Psoas muscle (tissue), 8 donors: ENCODE data around the gene SPZ1. TPM values are rescaled to one million over a fixed set of nuclear protein-coding genes. Genes with fewer than 3 reads are reported as not detected.
"Not testable (repeated sequence)": the region's sequence is repeated elsewhere in the genome, so short reads cannot be mapped to it uniquely, and the experiment has no call there.

ENCODE experiments used
- ATAC-seq, 4 donors: fragments of 200-7000 bp; cut with Tn5 transposase; one replicate each; pipeline ENCODE4 v1.9.1; 2020; ENCODE audit warnings: moderate library complexity in 3 of 4, mild to moderate bottlenecking in 2 of 4
- DNase-seq, 2 donors: peaks; one replicate each; pipeline ENCODE4 v3.0.0-alpha.2; 2020
- H3K27ac ChIP-seq: fragments of 200-600 bp; one replicate; pipeline ENCODE4 v1.8.0; 2022
- H3K27me3 ChIP-seq, 3 donors: fragments of 200-600 bp in 1 of 3; one replicate each; pipeline versions ENCODE4 v1.6.1 to v1.8.0; 2013 to 2022; ENCODE audit warnings: low read length in 2 of 3, mild to moderate bottlenecking in 2 of 3, moderate library complexity in 1 of 3; ENCODE audit not compliant: insufficient read depth in 3 of 3
- H3K36me3 ChIP-seq, 2 donors: fragments of 200-600 bp in 1 of 2; one replicate each; pipeline versions ENCODE4 v1.6.1 to v1.8.0; 2013 to 2022; ENCODE audit warnings: low read depth in 1 of 2, mild to moderate bottlenecking in 1 of 2, moderate library complexity in 1 of 2; ENCODE audit not compliant: insufficient read depth in 1 of 2
- H3K4me1 ChIP-seq: fragments of 200-600 bp; one replicate; pipeline ENCODE4 v1.8.0; 2022
- H3K4me3 ChIP-seq: fragments of 200-600 bp; one replicate; pipeline ENCODE4 v1.8.0; 2022; ENCODE audit warnings: mild to moderate bottlenecking
- H3K9me3 ChIP-seq: fragments of 200-600 bp; one replicate; pipeline ENCODE4 v1.8.0; 2022
- WGBS, 3 donors: extraction: QIAGEN DNeasy Blood & Tissue Kit; methylation state at CpG; one replicate each; pipeline versions ENCODE4 v1.1.6 to v1.1.7; 2013; 5-methylcytosine and 5-hydroxymethylcytosine counted together
- intact Hi-C, 2 donors: fragments of 100-400 bp; cut with DNase I; formaldehyde crosslinking; loops; one replicate each; pipeline versions ENCODE4 v1.11.0 to v1.14.2; 2022
- long read RNA-seq, 2 donors: library from polyadenylated mRNA; unstranded; transcript quantifications; one replicate each; pipeline ENCODE4 v2.0.0, GENCODE V29; 2021
- polyA plus RNA-seq, 3 donors: library from polyadenylated mRNA; stranded (reverse); fragments of 200-250 nt; gene quantifications; one replicate each; pipeline ENCODE4 v1.2.3, GENCODE V29; 2013
- total RNA-seq, 4 donors: library from RNA; stranded (reverse); fragmentation: NEBNext Ultra II Directional in 2 of 4; extraction: Animal tissue kit (Norgen Biotek cat#: 25700) in 2 of 4; gene quantifications; one replicate each; pipeline versions ENCODE4 v1.2.1 to v1.2.4, GENCODE V29; 2021 to 2023
- TF ChIP-seq, protein P1 (sequence below): fragments of 200-600 bp; IDR thresholded peaks from one replicate; pipeline ENCODE4 v1.8.0; 2022; ENCODE audit warnings: antibody characterized with exemption
- donor health status: healthy with polysubstance abuse.
- donor health status: DM: no; HTN: no; CAD: no; lungs with moderate emphysema.
- donor health status: Bipolar disorder and iron deficiency.
- donor health status: healthy.
- donor health status: DM: yes; HTN: yes; CAD: no.
- donor health status: DM: no; HTN: no; CAD: no.
- donor health status: DM: no; HTN: no; CAD: no.
- donor health status: DM: yes; HTN: yes; CAD: no.

The SPZ1 gene, protein sequence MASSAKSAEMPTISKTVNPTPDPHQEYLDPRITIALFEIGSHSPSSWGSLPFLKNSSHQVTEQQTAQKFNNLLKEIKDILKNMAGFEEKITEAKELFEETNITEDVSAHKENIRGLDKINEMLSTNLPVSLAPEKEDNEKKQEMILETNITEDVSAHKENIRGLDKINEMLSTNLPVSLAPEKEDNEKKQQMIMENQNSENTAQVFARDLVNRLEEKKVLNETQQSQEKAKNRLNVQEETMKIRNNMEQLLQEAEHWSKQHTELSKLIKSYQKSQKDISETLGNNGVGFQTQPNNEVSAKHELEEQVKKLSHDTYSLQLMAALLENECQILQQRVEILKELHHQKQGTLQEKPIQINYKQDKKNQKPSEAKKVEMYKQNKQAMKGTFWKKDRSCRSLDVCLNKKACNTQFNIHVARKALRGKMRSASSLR
- not detected for total RNA-seq
- polyA plus RNA-seq, result not detected
- long read RNA-seq, donor 1, result 0 reads
- long read RNA-seq, donor 2, result 0 reads

DNA sequence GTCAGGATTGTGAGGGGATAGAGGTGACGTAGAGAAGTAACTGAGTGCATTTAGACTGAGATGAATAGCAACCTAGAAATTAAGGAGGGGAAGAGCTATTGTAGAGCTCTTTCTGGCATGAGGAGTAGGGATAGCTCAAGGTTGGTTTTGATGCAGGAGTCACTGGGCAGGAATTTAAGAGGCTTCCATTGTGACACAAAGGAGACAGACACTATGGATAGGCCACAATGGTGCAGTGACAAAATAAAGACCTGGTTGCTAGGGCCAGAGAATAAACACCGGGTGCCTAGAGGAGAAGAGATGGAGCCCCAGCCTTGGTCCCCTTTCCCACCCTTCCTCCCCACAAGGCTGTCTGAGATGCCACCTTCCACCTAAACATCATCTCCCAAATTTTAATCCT lies at the start of gene SPZ1:
TSS of gene SPZ1 (plus strand) at position 301 of the 400 bp plus-strand sequence. CDS start 214 bp downstream, outside the sequence.
- Histone ChIP-seq H3K4me1 (no peaks in the 10 kb centered on the region), H3K27me3 (no peaks in the 10 kb centered on the region), H3K36me3 (no peaks in the 10 kb centered on the region), H3K27ac (no peak within 1 kb of the TSS), H3K4me3 (no peak within 1 kb of the TSS), H3K9me3 (no peaks in the 10 kb centered on the region)
- WGBS, 3 donors, result 64 to 98% (median 90%) methylated on average over 2 of the region's 2 CpGs
- intact Hi-C loops, result no loop called here
- no peak for DNase-seq
- TF ChIP-seq, protein P1, sequence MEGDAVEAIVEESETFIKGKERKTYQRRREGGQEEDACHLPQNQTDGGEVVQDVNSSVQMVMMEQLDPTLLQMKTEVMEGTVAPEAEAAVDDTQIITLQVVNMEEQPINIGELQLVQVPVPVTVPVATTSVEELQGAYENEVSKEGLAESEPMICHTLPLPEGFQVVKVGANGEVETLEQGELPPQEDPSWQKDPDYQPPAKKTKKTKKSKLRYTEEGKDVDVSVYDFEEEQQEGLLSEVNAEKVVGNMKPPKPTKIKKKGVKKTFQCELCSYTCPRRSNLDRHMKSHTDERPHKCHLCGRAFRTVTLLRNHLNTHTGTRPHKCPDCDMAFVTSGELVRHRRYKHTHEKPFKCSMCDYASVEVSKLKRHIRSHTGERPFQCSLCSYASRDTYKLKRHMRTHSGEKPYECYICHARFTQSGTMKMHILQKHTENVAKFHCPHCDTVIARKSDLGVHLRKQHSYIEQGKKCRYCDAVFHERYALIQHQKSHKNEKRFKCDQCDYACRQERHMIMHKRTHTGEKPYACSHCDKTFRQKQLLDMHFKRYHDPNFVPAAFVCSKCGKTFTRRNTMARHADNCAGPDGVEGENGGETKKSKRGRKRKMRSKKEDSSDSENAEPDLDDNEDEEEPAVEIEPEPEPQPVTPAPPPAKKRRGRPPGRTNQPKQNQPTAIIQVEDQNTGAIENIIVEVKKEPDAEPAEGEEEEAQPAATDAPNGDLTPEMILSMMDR, result no peak
- ATAC-seq, result no peak

DNA sequence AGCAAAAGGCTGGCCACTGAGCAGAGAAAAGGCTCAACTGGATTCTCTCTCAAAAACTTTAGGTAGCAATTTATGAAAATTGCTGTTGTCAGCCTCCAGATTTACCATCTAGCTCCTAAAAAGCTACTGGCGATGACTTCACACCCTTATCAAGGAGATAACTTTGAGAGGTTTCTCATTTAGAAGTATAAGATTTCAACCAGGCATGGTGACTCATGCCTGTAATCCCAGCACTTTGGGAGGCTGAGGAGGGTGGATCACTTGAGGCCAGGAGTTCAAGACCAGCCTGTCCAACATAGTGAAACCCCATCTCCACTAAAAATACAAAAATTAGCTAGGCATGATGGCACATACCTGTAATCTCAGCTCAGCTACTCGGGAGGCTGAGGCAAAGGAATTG lies 49.3 kb upstream of the SPZ1 start:
- H3K27me3 ChIP-seq, H3K36me3 ChIP-seq, DNase-seq, ATAC-seq, H3K27ac ChIP-seq, H3K4me1 ChIP-seq, intact Hi-C loops, H3K4me3 ChIP-seq, H3K9me3 ChIP-seq: not testable (repeated sequence)
- WGBS, 3 donors, result 81 to 95% (median 88%) methylated on average over 2 of the region's 2 CpGs

DNA sequence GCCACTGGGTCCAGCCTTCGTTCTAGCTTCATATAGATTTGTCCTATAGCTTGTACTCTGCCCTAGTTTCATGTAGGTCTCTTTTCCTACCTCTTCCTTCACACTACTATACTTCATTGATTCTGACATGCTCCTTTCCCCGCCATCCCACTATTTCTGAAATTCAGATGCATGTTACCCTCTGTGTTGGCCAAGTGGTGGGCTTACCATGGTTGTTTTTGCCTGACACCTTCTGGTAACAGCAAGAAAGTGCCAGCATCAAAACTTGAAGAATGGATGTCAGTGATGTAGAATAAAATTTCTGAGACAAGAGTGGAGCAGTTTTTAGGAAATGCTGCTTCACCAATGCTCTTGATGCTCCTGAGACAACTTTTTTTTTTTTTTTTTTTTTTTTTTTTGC lies 44.5 kb upstream of the SPZ1 start:
- intact Hi-C loops, result loop anchor here (2.0 to 5.0 kb wide), 2 partner anchors 183 kb away; no protein-coding TSS in a partner anchor
- H3K27ac ChIP-seq, result no peak overlapping the region

DNA sequence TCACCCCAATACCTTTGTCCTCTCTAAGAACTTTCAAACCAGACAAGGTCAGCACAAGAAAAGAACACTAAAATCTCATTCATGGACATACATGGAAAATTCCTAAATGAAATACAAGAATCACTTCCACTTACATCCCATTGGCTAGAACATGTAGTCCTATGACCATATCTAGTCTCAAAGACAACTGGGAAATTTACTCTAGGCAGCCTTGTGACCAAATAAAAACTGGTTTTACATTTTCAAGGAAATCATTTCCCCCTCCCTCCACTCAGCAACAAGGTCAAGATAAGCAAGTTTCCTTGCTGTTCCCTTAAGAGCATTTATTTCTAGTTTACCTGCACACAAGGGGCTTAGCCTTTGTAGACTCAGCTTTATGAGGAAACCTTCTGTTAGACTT lies 43.6 kb upstream of the SPZ1 start:
- intact Hi-C loops, result loop anchor here in 1 of 2 donors (5.0 kb wide), 1 partner anchor 184 kb away; no protein-coding TSS in a partner anchor

More for the DNA sequence above, 44.5 kb upstream of the SPZ1 start:
- Histone ChIP-seq H3K27me3 (no peaks in the 10 kb centered on the region), H3K36me3 (no peaks in the 10 kb centered on the region), H3K4me3 (no peak overlapping the region), H3K9me3 (no peaks in the 10 kb centered on the region), H3K4me1 (no peaks in the 10 kb centered on the region)
- ATAC-seq (peak in 2 of 4 donors; percentile 64 to 77), DNase-seq (no peak)
- WGBS, 3 donors, result 72 to 82% (median 74%) methylated on average over 2 of the region's 2 CpGs
- TF ChIP-seq, protein P1, result peak; percentile 36

DNA sequence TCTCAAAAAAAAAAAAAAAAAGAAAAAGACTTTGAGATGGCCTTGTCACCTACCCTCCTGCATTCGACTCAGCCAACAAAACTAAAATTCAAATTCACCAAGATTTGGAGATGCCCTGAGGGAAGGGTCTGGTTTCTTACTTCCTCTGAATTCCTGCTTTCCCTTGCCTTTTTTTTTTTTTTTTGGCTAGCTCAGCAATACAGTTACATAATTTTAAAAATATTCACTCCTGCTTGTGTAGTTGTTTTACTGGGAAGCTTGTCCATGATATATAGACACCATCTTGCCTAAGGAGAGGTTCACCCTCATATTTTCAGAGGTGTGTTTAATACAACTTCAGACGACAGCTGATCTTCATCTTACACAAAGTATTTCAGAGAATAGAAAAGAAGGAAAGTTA lies 42.6 kb upstream of the SPZ1 start:
- TF ChIP-seq, protein P1, result no peak
- Histone ChIP-seq H3K4me1 (no peaks in the 10 kb centered on the region), H3K9me3 (no peaks in the 10 kb centered on the region), H3K36me3 (no peaks in the 10 kb centered on the region), H3K27me3 (no peaks in the 10 kb centered on the region), H3K4me3 (no peak overlapping the region), H3K27ac (no peak overlapping the region)
- 42 to 63% (median 59%) methylated on average over 2 of the region's 2 CpGs for WGBS, 3 donors
- intact Hi-C loops, result loop anchor here in 1 of 2 donors (5.0 kb wide), 1 partner anchor 185 kb away; no protein-coding TSS in a partner anchor
- ATAC-seq (no peak), DNase-seq (no peak)

More for the DNA sequence above, 43.6 kb upstream of the SPZ1 start:
- Histone ChIP-seq H3K9me3 (no peaks in the 10 kb centered on the region), H3K4me1 (no peaks in the 10 kb centered on the region), H3K36me3 (no peaks in the 10 kb centered on the region), H3K27ac (no peak overlapping the region), H3K27me3 (no peaks in the 10 kb centered on the region), H3K4me3 (no peak overlapping the region)
- ATAC-seq, result no peak
- TF ChIP-seq, protein P1, result no peak
- DNase-seq, result no peak
